Measurements from ENCODE around the gene LSAMP. TPM values are rescaled to one million over a fixed set of nuclear protein-coding genes. Genes with fewer than 3 reads are reported as not detected.

The LSAMP gene
- total and polyA plus RNA-seq, 2 of the 13 experiments (the other 11 are each of a cell fraction or from before 2014, with no cell fraction given) = not detected

- Histone ChIP-seq H3K4me3 (replicated peaks in 1 of 3; ENCODE audit: insufficient read depth in 1 of 3, low read depth in 2 of 3, low read length in 3 of 3) (no peak overlapping the region), H3K36me3 (replicated peaks in 1 of 2; ENCODE audit: control insufficient read depth in 1 of 2, insufficient read depth in 2 of 2, low read length in 2 of 2) (no peaks in the 10 kb centered on the region), H2AFZ (ENCODE audit: low read length) (no peak overlapping the region), H3K27me3 (ENCODE audit: control insufficient read depth in 1 of 2, insufficient read depth in 2 of 2, low read length in 2 of 2) (no peaks in the 10 kb centered on the region), H3K79me2 (ENCODE audit: insufficient read depth, low read length) (no peaks in the 10 kb centered on the region), H3K9me3 (ENCODE audit: low read length) (no peaks in the 10 kb centered on the region), H3K27ac (ENCODE audit: extremely low read length, insufficient read depth, low read length) (no peak overlapping the region), H3K9ac (ENCODE audit: insufficient read depth, low read depth, low read length) (no peak overlapping the region), H3K4me2 (ENCODE audit: low read depth, low read length) (no peak overlapping the region), H4K20me1 (ENCODE audit: insufficient read depth, low read length) (no peaks in the 10 kb centered on the region), H3K4me1 (ENCODE audit: insufficient read depth, low read length) (peaks cover 38% of the 10 kb centered on the region)
- DNase-seq (ENCODE audit: low spot score) (no peak), FAIRE-seq (no peak), ATAC-seq (no peak)
- in situ Hi-C loops (cut with HindIII; ENCODE audit: extremely low pct_ligation_motif_present, low pct_unique_long_range_greater_than_20kb) = no loop called here
- ChIA-PET POLR2A (interaction anchor here (0.6 kb wide), 1 partner anchor 14 kb away, joined by 3 read pairs; no protein-coding TSS in a partner anchor), CTCF (ENCODE audit: low intra/inter-chr PET ratio, low total read pairs) (no interaction called here)
- intact Hi-C loops (cut with micrococcal nuclease; ENCODE audit: unreplicated experiment) = no loop called here
- BruUV-seq (replicated peaks) = no TSS peak
- WGBS (ENCODE audit: low lambda C conversion rate) = 88% methylated on average over 2 of the region's 2 CpGs
- TF ChIP-seq SPEN (CRISPR knock-in tag; IDR thresholded peaks at IDR 0.05; ENCODE audit: low read depth) = no peak
- no peak for TF ChIP-seq PHB2 (IDR thresholded peaks at IDR 0.05; ENCODE audit: partially characterized antibody)
- TF ChIP-seq ZNF777 (CRISPR knock-in tag; IDR thresholded peaks at IDR 0.05) = no peak
- no peak for TF ChIP-seq ZNF558 (CRISPR knock-in tag; IDR thresholded peaks at IDR 0.05; ENCODE audit: borderline replicate concordance)
- no peak for TF ChIP-seq TFDP2 (CRISPR knock-in tag; IDR thresholded peaks at IDR 0.05)
- TF ChIP-seq ZNF782 (CRISPR knock-in tag; IDR thresholded peaks at IDR 0.05; ENCODE audit: borderline replicate concordance) = no peak
- TF ChIP-seq CHD4 (IDR thresholded peaks at IDR 0.05; ENCODE audit: borderline replicate concordance, low read length) = no peak
- no peak for TF ChIP-seq ZNF564 (CRISPR knock-in tag; IDR thresholded peaks at IDR 0.05)
- TF ChIP-seq SCMH1 (CRISPR knock-in tag; IDR thresholded peaks at IDR 0.05; ENCODE audit: borderline replicate concordance) = no peak
- no peak for TF ChIP-seq ZNF318 (CRISPR knock-in tag; IDR thresholded peaks at IDR 0.05)
- TF ChIP-seq SKIL (CRISPR knock-in tag; IDR thresholded peaks at IDR 0.05; ENCODE audit: borderline replicate concordance) = no peak
- no peak for TF ChIP-seq ARHGAP35 (CRISPR knock-in tag; IDR thresholded peaks at IDR 0.05; ENCODE audit: borderline replicate concordance)
- no peak for TF ChIP-seq AGO1 (IDR thresholded peaks at IDR 0.05; ENCODE audit: low read depth, low read length, poor library complexity, severe bottlenecking)
- TF ChIP-seq ZNF484 (CRISPR knock-in tag; IDR thresholded peaks at IDR 0.05; ENCODE audit: borderline replicate concordance, low read depth) = no peak
Observed at GRCh38 chr3:115827495-115827894, 617.8 kb downstream of the LSAMP start.

Data from HepG2 (cell line).